Stomach (tissue), 4 donors: ENCODE measurements around the gene GOLGA7B.

Experiments used
- POLR2A ChIP-seq, 4 donors: fragments of 450-650 bp; IDR thresholded peaks; one replicate each; pipeline ENCODE4 v1.6.1; 2016; ENCODE audit warnings: antibody characterized with exemption in 4 of 4, control low read depth in 2 of 4, mild to moderate bottlenecking in 1 of 4, moderate library complexity in 1 of 4
- POLR2AphosphoS5 ChIP-seq, 3 donors: sonication (generic); formaldehyde crosslinking; IDR thresholded peaks; one replicate each; pipeline ENCODE4 v1.6.1; 2016; ENCODE audit warnings: antibody characterized with exemption in 3 of 3
- TF ChIP-seq, protein P1 (sequence below), 7 experiments: fragments of 450-650 bp in 4 of 7; fragments of 200-600 bp in 3 of 7; sonication (generic) in 3 of 7; IDR thresholded peaks; one replicate each; pipeline ENCODE4 v1.5.1; 2016 to 2019; ENCODE audit warnings: antibody characterized with exemption in 7 of 7, control low read depth in 2 of 7, mild to moderate bottlenecking in 1 of 7

- TF ChIP-seq POLR2A (IDR thresholded peaks at IDR 0.05) (no peak), POLR2AphosphoS5 (IDR thresholded peaks at IDR 0.05) (no peak)
- TF ChIP-seq, protein P1, sequence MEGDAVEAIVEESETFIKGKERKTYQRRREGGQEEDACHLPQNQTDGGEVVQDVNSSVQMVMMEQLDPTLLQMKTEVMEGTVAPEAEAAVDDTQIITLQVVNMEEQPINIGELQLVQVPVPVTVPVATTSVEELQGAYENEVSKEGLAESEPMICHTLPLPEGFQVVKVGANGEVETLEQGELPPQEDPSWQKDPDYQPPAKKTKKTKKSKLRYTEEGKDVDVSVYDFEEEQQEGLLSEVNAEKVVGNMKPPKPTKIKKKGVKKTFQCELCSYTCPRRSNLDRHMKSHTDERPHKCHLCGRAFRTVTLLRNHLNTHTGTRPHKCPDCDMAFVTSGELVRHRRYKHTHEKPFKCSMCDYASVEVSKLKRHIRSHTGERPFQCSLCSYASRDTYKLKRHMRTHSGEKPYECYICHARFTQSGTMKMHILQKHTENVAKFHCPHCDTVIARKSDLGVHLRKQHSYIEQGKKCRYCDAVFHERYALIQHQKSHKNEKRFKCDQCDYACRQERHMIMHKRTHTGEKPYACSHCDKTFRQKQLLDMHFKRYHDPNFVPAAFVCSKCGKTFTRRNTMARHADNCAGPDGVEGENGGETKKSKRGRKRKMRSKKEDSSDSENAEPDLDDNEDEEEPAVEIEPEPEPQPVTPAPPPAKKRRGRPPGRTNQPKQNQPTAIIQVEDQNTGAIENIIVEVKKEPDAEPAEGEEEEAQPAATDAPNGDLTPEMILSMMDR (IDR thresholded peaks at IDR 0.05), result no peak
Observed at GRCh38 chr10:97866524-97867219, 17.0 kb downstream of the GOLGA7B start.
